Activated CD4-positive, alpha-beta T cell treated with anti-CD3 and anti-CD28 coated beads for 24 hours (primary cell): ENCODE measurements around the gene TAMALIN.
"Not testable (repeated sequence)": the region's sequence is repeated elsewhere in the genome, so short reads cannot be mapped to it uniquely, and the experiment has no call there.

Experiments used
- DNase-seq, 2 donors: peaks; one replicate each; pipeline ENCODE4 v3.0.0-alpha.2; 2020; ENCODE audit warnings: low read depth in 2 of 2

Gene TAMALIN

GRCh38 chr12:52006726-52007157 lies at the start of gene TAMALIN:
TSS of gene TAMALIN (plus strand) at chr12:52006946. CDS start at chr12:52007020, 74 bp downstream.
- DNase-seq: peak; percentile 59 to 61

GRCh38 chr12:51958542-51958941 lies 48.2 kb upstream of the TAMALIN start:
- no peak for DNase-seq

- DNase-seq: no peak
These were observed 47.5 kb upstream of the TAMALIN start for GRCh38 chr12:51959211-51959610.

- no peak for DNase-seq
These were observed 46.8 kb upstream of the TAMALIN start for GRCh38 chr12:51959921-51960320.

- DNase-seq: no peak
These were observed 46.3 kb upstream of the TAMALIN start for GRCh38 chr12:51960488-51960887.

- DNase-seq: no peak
These were observed 45.9 kb upstream of the TAMALIN start for GRCh38 chr12:51960890-51961289.

- no peak for DNase-seq
These were observed 44.9 kb upstream of the TAMALIN start for GRCh38 chr12:51961834-51962233.

GRCh38 chr12:51962737-51963136 lies 44.0 kb upstream of the TAMALIN start:
- DNase-seq: no peak

GRCh38 chr12:51963477-51963876 lies 43.3 kb upstream of the TAMALIN start:
- DNase-seq: no peak

- no peak for DNase-seq
These were observed 37.1 kb upstream of the TAMALIN start for GRCh38 chr12:51969643-51970042.

- peak; percentile 23 to 40 for DNase-seq
These were observed 35.7 kb upstream of the TAMALIN start for GRCh38 chr12:51970904-51971646.

GRCh38 chr12:51971679-51972421 lies 34.9 kb upstream of the TAMALIN start:
- no peak for DNase-seq

- no peak for DNase-seq
These were observed 34.3 kb upstream of the TAMALIN start for GRCh38 chr12:51972422-51972812.

- DNase-seq: peak in 1 of 2 donors; percentile 50
These were observed 33.9 kb upstream of the TAMALIN start for GRCh38 chr12:51972849-51973273.

GRCh38 chr12:51973560-51973959 lies 33.2 kb upstream of the TAMALIN start:
- DNase-seq: no peak

GRCh38 chr12:51974646-51975045 lies 32.1 kb upstream of the TAMALIN start:
- DNase-seq: no peak

- DNase-seq: no peak
These were observed 31.6 kb upstream of the TAMALIN start for GRCh38 chr12:51975196-51975595.

GRCh38 chr12:51976376-51977160 lies 30.2 kb upstream of the TAMALIN start:
- no peak for DNase-seq

- no peak for DNase-seq
These were observed 29.4 kb upstream of the TAMALIN start for GRCh38 chr12:51977320-51977753.

- DNase-seq: not testable (repeated sequence)
These were observed 27.4 kb upstream of the TAMALIN start for GRCh38 chr12:51979306-51979705.

GRCh38 chr12:51980051-51980808 lies 26.5 kb upstream of the TAMALIN start:
- peak; percentile 41 to 58 for DNase-seq

GRCh38 chr12:51980809-51981127 lies 26.0 kb upstream of the TAMALIN start:
- no peak for DNase-seq
